ENCODE data around the gene MAP3K8.

MAP3K8 gene

DNA sequence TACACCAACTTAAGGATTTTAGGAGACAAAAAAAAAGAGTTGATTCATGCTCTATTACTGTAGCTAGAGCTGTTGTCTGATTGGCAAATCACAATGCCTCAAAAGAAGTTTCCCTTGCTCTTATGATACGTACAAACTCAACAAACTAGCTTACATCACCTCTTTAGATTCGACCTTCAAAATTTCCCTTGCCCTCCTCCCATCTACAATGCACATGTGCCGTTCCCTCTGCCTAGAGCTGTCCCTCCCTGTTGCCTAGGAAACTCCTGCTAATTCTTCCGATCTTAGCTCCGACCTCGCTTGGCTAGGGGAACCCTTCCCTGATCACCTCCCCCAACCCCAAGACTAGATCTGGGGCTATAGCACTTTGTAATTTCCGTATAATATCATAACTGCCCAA, 55.4 kb downstream of the MAP3K8 start:
- no peak for DNase-seq (ENCODE audit: low read depth in 4 of 4, low spot score in 1 of 4)

DNA sequence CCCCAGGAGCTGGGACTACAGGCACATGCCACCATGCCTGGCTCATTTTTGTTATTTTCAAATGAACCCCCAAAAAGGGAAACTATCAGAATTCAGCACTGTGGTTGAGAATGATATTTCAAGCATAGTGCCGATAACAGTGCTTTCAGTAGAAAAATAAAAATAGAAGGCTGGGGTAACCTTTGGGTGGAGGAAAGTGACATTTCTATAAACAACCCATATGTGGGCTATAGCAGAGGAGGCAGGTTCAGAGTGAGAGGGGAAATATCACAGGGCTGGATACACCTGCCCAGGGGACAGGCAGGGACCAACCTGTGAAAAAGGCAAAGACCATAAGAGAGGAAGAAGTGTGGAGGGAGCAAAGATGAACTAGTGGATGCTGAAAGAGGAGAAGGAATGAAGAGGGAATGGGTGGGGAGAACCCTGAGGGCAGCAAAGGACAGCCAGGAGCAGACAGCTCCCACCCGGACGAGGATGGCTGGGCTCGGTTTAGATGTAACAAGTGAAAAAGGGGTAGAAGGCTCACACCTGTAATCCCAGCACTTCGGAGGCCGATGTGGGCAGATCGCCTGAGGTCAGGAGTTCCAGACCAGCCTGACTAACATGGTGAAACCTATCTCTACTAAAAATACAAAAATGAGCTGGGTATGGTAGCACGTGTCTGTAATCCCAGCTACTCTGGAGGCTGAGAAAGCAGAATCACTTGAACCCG, 56.5 kb downstream of the MAP3K8 start:
- DNase-seq (ENCODE audit: low read depth in 4 of 4, low spot score in 1 of 4), result no peak

- no peak for DNase-seq (ENCODE audit: low read depth in 4 of 4, low spot score in 1 of 4)
Measured at GRCh38 chr10:30491204-30491915, 57.4 kb downstream of the MAP3K8 start.

- no peak for DNase-seq (ENCODE audit: low read depth in 4 of 4, low spot score in 1 of 4)
Measured at GRCh38 chr10:30491916-30492515, 58.0 kb downstream of the MAP3K8 start.

GRCh38 chr10:30493609-30494530, 59.9 kb downstream of the MAP3K8 start:
- no peak for DNase-seq (ENCODE audit: low read depth in 4 of 4, low spot score in 1 of 4)

DNA sequence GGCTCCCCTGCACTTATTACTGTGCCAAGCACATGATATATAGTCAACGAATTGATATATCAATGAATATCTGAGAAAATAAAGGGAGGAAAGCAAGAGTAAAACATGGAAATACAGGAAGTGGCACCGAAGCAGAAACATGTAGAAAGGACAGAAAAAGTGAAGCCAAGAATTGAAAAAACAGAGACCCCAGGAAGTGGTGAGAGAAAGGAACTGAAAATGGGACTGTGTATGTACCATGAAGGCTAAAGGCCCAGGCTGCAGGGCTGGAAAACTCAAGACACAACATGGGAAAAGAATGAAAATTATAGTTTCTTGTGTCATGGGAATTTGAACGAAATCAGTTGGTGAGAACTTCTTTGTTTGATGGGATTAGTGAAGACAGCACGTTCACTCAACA, 60.6 kb downstream of the MAP3K8 start:
- DNase-seq (ENCODE audit: low read depth in 4 of 4, low spot score in 1 of 4), result no peak

- no peak for DNase-seq (ENCODE audit: low read depth in 4 of 4, low spot score in 1 of 4)
Measured at GRCh38 chr10:30495687-30496086, 61.7 kb downstream of the MAP3K8 start.

GRCh38 chr10:30499816-30500215, 65.8 kb downstream of the MAP3K8 start:
- no peak for DNase-seq (ENCODE audit: low read depth in 4 of 4, low spot score in 1 of 4)

DNA sequence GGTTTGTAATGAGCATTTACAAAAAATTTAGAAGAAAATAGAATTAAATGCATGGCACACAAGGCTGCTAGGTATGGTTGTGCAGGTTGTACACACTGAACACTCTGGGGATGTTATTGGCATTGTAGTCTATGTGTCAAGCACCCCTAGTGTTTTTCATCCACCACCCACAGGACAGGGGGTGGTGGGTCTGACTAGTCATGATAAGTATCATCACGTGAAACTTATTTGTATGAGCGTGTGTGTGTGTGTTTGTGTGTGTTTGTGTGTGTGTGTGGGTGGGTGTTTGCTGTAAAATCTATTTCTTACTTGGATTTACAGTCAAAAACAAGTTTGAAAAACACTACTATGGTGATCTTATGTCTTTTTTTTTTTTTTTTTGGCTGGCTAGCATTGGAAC, 66.5 kb downstream of the MAP3K8 start:
- DNase-seq (ENCODE audit: low read depth in 4 of 4, low spot score in 1 of 4), result no peak

- no peak for DNase-seq (ENCODE audit: low read depth in 4 of 4, low spot score in 1 of 4)
Measured at GRCh38 chr10:30500963-30501504, 67.0 kb downstream of the MAP3K8 start.

GRCh38 chr10:30502266-30503060, 68.5 kb downstream of the MAP3K8 start:
- DNase-seq (ENCODE audit: low read depth in 4 of 4, low spot score in 1 of 4), result no peak

GRCh38 chr10:30503700-30504266, 69.8 kb downstream of the MAP3K8 start:
- no peak for DNase-seq (ENCODE audit: low read depth in 4 of 4, low spot score in 1 of 4)

GRCh38 chr10:30505543-30506298, 71.7 kb downstream of the MAP3K8 start:
- DNase-seq (ENCODE audit: low read depth in 4 of 4, low spot score in 1 of 4), result no peak

DNA sequence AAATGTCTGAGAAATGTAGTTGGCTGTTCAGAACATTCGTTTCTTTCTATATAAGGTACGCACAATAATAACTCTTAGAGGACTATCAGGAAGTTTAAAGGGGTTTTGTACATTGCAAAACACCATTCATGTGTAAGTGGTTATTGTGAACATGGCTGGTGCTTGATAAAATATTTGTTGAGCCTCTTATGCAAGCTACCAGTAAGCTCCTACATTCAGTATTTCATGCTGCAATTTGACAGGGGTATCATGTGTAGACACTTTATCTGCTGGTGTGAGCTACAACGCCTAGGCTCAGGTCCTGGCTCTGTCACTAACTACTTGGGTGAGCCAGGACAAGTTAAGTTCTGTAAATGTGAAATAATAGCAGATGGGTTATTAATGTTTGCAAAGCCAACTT, 75.5 kb downstream of the MAP3K8 start:
- DNase-seq (ENCODE audit: low read depth in 4 of 4, low spot score in 1 of 4), result no peak

DNA sequence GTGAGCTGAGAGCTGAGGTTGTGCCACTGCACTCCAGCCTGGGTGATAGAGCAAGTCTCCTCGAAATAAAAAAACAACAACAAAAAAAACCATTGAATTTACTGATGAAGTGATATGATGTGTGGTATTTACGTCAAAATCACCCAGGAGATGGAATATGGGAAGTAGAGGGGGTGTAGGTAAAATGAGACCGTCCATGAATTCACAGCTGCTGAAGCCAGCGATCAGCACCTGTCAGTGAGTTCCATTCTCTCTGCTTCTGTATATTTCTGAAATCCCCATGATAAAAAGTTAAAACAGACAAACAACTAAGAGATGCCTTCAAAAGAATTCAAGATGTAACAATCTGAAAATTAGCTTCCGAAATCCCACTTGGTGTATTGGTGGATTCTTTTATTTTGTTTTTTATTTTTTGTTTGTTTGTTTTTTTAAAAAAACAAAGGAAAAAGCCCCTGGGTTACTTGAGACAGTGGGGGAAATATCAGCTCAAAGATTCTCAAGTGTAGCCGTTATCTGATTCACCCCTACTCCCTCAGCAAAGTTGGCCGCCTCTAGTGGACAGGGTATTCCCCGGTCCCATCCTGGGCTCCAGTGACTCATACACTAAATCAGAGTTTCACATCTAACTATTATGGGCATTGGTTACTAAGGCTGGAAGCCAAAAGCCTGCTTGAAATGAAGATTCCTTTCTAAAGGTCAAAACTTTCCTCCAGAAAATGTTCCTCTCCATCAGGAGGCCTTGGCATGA, 76.4 kb downstream of the MAP3K8 start:
- peak in 1 of 4 experiments; percentile 17 for DNase-seq (ENCODE audit: low read depth in 4 of 4, low spot score in 1 of 4)

- no peak for DNase-seq (ENCODE audit: low read depth in 4 of 4, low spot score in 1 of 4)
Measured at GRCh38 chr10:30510932-30511700, 77.1 kb downstream of the MAP3K8 start.

Data from stimulated activated CD4-positive, alpha-beta T cell treated with anti-CD3 and anti-CD28 coated beads, Interleukin-1b, Interleukin-23, amount 100 ng/mL, for 24 hours (primary cell).